Measurements from ENCODE around the gene LY86. TPM values are rescaled to one million over a fixed set of nuclear protein-coding genes. Genes with fewer than 3 reads are reported as not detected.
"Not testable (repeated sequence)": the region's sequence is repeated elsewhere in the genome, so short reads cannot be mapped to it uniquely, and the experiment has no call there.

LY86 gene
- total RNA-seq, 2 donors from 2014 or later: 0.91 to 1.3 TPM

DNA sequence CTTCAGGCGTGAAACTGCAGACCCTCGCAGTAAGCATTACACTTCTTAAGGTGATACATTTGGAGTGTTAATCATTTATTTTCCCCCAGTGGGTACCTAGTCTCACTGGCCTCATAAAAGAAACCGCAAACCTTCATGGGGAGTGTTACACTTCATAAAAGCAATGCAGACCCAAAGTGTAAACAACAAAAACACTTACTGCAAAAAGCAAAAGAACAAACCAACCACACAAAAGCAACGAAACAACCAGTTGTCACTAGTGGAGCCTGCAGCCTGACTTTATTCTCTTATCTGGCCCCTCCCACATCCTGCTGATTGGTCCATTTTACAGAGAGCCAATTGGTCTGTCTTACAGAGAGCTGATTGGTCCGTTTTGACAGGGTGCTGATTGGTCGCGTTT lies 23.8 kb downstream of the LY86 start:
- H3K27me3 ChIP-seq: no peaks in the 10 kb centered on the region
- no peak overlapping the region for H3K9ac ChIP-seq (ENCODE audit: low read depth in 2 of 2, low read length in 2 of 2)
- no peaks in the 10 kb centered on the region for H3K36me3 ChIP-seq
- no peak overlapping the region for H3K27ac ChIP-seq
- intact Hi-C loops (cut with DNase I): no loop called here
- no peak overlapping the region for H3K4me3 ChIP-seq
- no peak for DNase-seq
- no peaks in the 10 kb centered on the region for H3K4me1 ChIP-seq
- H3K9me3 ChIP-seq: no peaks in the 10 kb centered on the region
- TF ChIP-seq CTCF (IDR thresholded peaks at IDR 0.05): no peak

DNA sequence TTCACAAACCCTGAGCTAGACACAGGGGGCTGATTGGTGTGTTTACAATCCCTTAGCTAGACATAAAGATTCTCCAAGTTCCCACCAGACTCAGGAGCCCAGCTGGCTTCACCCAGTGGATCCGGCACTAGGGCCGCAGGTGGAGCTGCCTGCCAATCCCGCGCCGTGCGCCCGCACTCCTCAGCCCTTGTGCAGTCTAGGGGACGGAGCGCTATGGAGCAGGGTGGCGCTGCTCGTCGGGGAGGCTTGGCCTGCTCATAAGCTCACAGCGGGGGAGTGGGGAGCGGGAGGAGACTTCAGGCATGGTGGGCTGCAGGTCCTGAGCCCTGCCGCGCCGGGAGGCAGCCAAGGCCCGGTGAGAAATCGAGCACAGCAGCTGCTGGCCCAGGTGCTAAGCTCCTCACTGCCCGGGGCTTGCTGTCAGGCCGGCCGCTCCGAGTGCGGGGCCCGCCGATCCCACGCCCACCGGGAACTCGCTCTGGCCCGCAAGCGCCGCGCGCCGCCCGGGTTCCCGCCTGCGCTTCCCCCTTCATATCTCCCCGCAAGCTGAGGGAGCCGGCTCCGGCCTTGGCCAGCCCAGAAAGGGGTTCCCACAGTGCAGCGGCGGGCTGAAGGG lies 24.7 kb downstream of the LY86 start:
- H3K4me1 ChIP-seq; intact Hi-C loops (cut with DNase I); H3K27me3 ChIP-seq; H3K36me3 ChIP-seq; H3K27ac ChIP-seq; DNase-seq; H3K4me3 ChIP-seq; H3K9me3 ChIP-seq; H3K9ac ChIP-seq (ENCODE audit: low read depth in 2 of 2, low read length in 2 of 2): not testable (repeated sequence)

GRCh38 chr6:6614096-6614982 lies 25.8 kb downstream of the LY86 start:
- H3K27me3 ChIP-seq: no peaks in the 10 kb centered on the region
- no peak overlapping the region for H3K9ac ChIP-seq (ENCODE audit: low read depth in 2 of 2, low read length in 2 of 2)
- H3K36me3 ChIP-seq: no peaks in the 10 kb centered on the region
- no peaks in the 10 kb centered on the region for H3K9me3 ChIP-seq
- no peak overlapping the region for H3K4me3 ChIP-seq
- H3K27ac ChIP-seq: no peak overlapping the region
- no peak for TF ChIP-seq CTCF (IDR thresholded peaks at IDR 0.05)
- intact Hi-C loops (cut with DNase I): no loop called here
- DNase-seq: no peak
- H3K4me1 ChIP-seq: no peaks in the 10 kb centered on the region

- Histone ChIP-seq H3K4me3 (no peak overlapping the region), H3K27me3 (no peaks in the 10 kb centered on the region), H3K9ac (ENCODE audit: low read depth in 2 of 2, low read length in 2 of 2) (no peak overlapping the region), H3K4me1 (no peaks in the 10 kb centered on the region), H3K27ac (no peak overlapping the region), H3K9me3 (no peaks in the 10 kb centered on the region), H3K36me3 (no peaks in the 10 kb centered on the region)
- no peak for DNase-seq
- no peak for TF ChIP-seq CTCF (IDR thresholded peaks at IDR 0.05)
- intact Hi-C loops (cut with DNase I): no loop called here
These were observed 26.4 kb downstream of the LY86 start for GRCh38 chr6:6614983-6615349.

DNA sequence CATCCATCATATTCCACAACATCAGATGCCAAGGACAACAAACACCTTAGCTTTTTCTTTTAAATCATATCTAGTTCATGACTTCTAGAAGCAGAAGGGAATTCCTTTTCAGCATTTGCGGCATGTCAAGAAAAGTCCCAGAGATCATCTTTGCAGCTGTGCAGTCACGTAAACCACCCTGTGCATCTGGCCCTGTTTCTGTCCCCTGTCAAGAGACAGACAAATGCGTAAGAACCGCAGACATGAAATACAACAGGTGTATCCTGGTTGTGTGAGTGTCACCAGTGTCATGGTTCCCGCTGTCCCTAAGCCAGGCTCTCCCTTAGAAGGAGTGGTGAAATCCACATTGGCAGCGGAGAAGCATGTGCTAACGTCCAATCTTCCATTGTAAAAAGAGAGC lies 28.1 kb downstream of the LY86 start:
- intact Hi-C loops (cut with DNase I): no loop called here

More for the DNA sequence above, 28.1 kb downstream of the LY86 start:
- no peak overlapping the region for H3K27ac ChIP-seq
- no peaks in the 10 kb centered on the region for H3K27me3 ChIP-seq
- no peak for TF ChIP-seq CTCF (IDR thresholded peaks at IDR 0.05)
- no peak overlapping the region for H3K9ac ChIP-seq (ENCODE audit: low read depth in 2 of 2, low read length in 2 of 2)
- DNase-seq: no peak
- H3K9me3 ChIP-seq: no peaks in the 10 kb centered on the region
- H3K4me1 ChIP-seq: no peaks in the 10 kb centered on the region
- no peak overlapping the region for H3K4me3 ChIP-seq
- H3K36me3 ChIP-seq: no peaks in the 10 kb centered on the region
